Subcutaneous abdominal adipose tissue (tissue), 5 donors: ENCODE data around the gene CCR9.
"Not testable (repeated sequence)": the region's sequence is repeated elsewhere in the genome, so short reads cannot be mapped to it uniquely, and the experiment has no call there.

Experiments used
- H3K27ac ChIP-seq: one replicate; pipeline ENCODE4 v1.7.0; 2013; ENCODE audit warnings: low read depth, mild to moderate bottlenecking, inconsistent platforms, low read length, moderate library complexity
- H3K27me3 ChIP-seq, 5 donors: one replicate each; pipeline ENCODE4 v1.7.0; 2013; ENCODE audit warnings: low read length in 5 of 5, inconsistent platforms in 1 of 5; ENCODE audit not compliant: control insufficient read depth in 5 of 5, insufficient read depth in 4 of 5
- H3K36me3 ChIP-seq, 5 donors: one replicate each; pipeline ENCODE4 v1.7.0; 2013; ENCODE audit warnings: low read length in 5 of 5; ENCODE audit not compliant: control insufficient read depth in 5 of 5, insufficient read depth in 5 of 5
- H3K4me1 ChIP-seq, 5 donors: one replicate each; pipeline ENCODE4 v1.7.0; 2013; ENCODE audit warnings: low read length in 5 of 5, mild to moderate bottlenecking in 3 of 5, moderate library complexity in 1 of 5; ENCODE audit not compliant: control insufficient read depth in 5 of 5, insufficient read depth in 5 of 5
- H3K4me3 ChIP-seq, 5 donors: one replicate each; pipeline ENCODE4 v1.7.0; 2013; ENCODE audit warnings: low read length in 5 of 5, low read depth in 1 of 5
- H3K9ac ChIP-seq, 5 donors: one replicate each; pipeline ENCODE4 v1.7.0; 2013; ENCODE audit warnings: low read length in 5 of 5, mild to moderate bottlenecking in 4 of 5, moderate library complexity in 3 of 5
- H3K9me3 ChIP-seq, 5 donors: one replicate each; pipeline ENCODE4 v1.7.0; 2013; ENCODE audit warnings: low read length in 5 of 5; ENCODE audit not compliant: control insufficient read depth in 5 of 5
- donor health status: healthy.
- donor health status: healthy.
- donor health status: healthy.
- donor health status: healthy.
- donor health status: healthy.

Gene CCR9

GRCh38 chr3:45857024-45857423, 29.3 kb upstream of the CCR9 start:
- H3K9ac ChIP-seq, H3K27ac ChIP-seq, H3K36me3 ChIP-seq: not testable (repeated sequence)

GRCh38 chr3:45858809-45859543, 27.4 kb upstream of the CCR9 start:
- no peaks in the 10 kb centered on the region for H3K27me3 ChIP-seq
- H3K4me3 ChIP-seq = no peak overlapping the region
- no peaks in the 10 kb centered on the region for H3K4me1 ChIP-seq
- H3K9me3 ChIP-seq = peaks cover 6 to 10% (median 8%) of the 10 kb centered on the region in 5 donors
- H3K27ac ChIP-seq = no peak overlapping the region
- H3K36me3 ChIP-seq = no peaks in the 10 kb centered on the region
- H3K9ac ChIP-seq = no peak overlapping the region

More at GRCh38 chr3:45857024-45857423, 29.3 kb upstream of the CCR9 start:
- H3K9me3 ChIP-seq, H3K4me1 ChIP-seq, H3K4me3 ChIP-seq, H3K27me3 ChIP-seq: not testable (repeated sequence)

GRCh38 chr3:45860481-45860880, 25.9 kb upstream of the CCR9 start:
- Histone ChIP-seq H3K4me1 (peaks cover 0 to 4% (median 0%) of the 10 kb centered on the region in 5 donors), H3K36me3 (no peaks in the 10 kb centered on the region), H3K27me3 (no peaks in the 10 kb centered on the region), H3K9ac (no peak overlapping the region), H3K4me3 (no peak overlapping the region), H3K9me3 (peaks cover 6 to 10% (median 8%) of the 10 kb centered on the region in 5 donors), H3K27ac (no peak overlapping the region)

- H3K36me3 ChIP-seq = no peaks in the 10 kb centered on the region
- no peak overlapping the region for H3K9ac ChIP-seq
- no peaks in the 10 kb centered on the region for H3K27me3 ChIP-seq
- H3K4me3 ChIP-seq = no peak overlapping the region
- peaks cover 0 to 4% (median 0%) of the 10 kb centered on the region in 5 donors for H3K4me1 ChIP-seq
- no peak overlapping the region for H3K27ac ChIP-seq
- H3K9me3 ChIP-seq = peaks cover 6 to 10% (median 8%) of the 10 kb centered on the region in 5 donors
Observed at GRCh38 chr3:45861043-45861719, 25.2 kb upstream of the CCR9 start.

GRCh38 chr3:45864760-45865519, 21.4 kb upstream of the CCR9 start:
- Histone ChIP-seq H3K4me3 (no peak overlapping the region), H3K27ac (no peak overlapping the region), H3K4me1 (peaks cover 0 to 4% (median 0%) of the 10 kb centered on the region in 5 donors), H3K9ac (no peak overlapping the region), H3K36me3 (no peaks in the 10 kb centered on the region), H3K27me3 (no peaks in the 10 kb centered on the region), H3K9me3 (peaks cover 6 to 9% (median 7%) of the 10 kb centered on the region in 5 donors)

GRCh38 chr3:45865563-45865962, 20.8 kb upstream of the CCR9 start:
- no peaks in the 10 kb centered on the region for H3K27me3 ChIP-seq
- H3K9me3 ChIP-seq = peaks cover 6 to 9% (median 7%) of the 10 kb centered on the region in 5 donors
- no peak overlapping the region for H3K4me3 ChIP-seq
- no peak overlapping the region for H3K27ac ChIP-seq
- peaks cover 0 to 4% (median 0%) of the 10 kb centered on the region in 5 donors for H3K4me1 ChIP-seq
- H3K36me3 ChIP-seq = no peaks in the 10 kb centered on the region
- H3K9ac ChIP-seq = no peak overlapping the region

- H3K4me1 ChIP-seq = peaks cover 0 to 4% (median 0%) of the 10 kb centered on the region in 5 donors
- H3K4me3 ChIP-seq = no peak overlapping the region
- H3K9ac ChIP-seq = no peak overlapping the region
- no peaks in the 10 kb centered on the region for H3K36me3 ChIP-seq
- no peak overlapping the region for H3K27ac ChIP-seq
- H3K27me3 ChIP-seq = no peaks in the 10 kb centered on the region
- peaks cover 4 to 7% (median 5%) of the 10 kb centered on the region in 5 donors for H3K9me3 ChIP-seq
Observed at GRCh38 chr3:45868213-45868612, 18.1 kb upstream of the CCR9 start.

GRCh38 chr3:45868650-45869049, 17.7 kb upstream of the CCR9 start:
- H3K4me1 ChIP-seq = peaks cover 0 to 4% (median 0%) of the 10 kb centered on the region in 5 donors
- no peaks in the 10 kb centered on the region for H3K36me3 ChIP-seq
- no peak overlapping the region for H3K4me3 ChIP-seq
- H3K27ac ChIP-seq = no peak overlapping the region
- no peak overlapping the region for H3K9ac ChIP-seq
- no peaks in the 10 kb centered on the region for H3K27me3 ChIP-seq
- H3K9me3 ChIP-seq = peaks cover under 1 to 3% (median 2%) of the 10 kb centered on the region in 5 donors

GRCh38 chr3:45869638-45870037, 16.7 kb upstream of the CCR9 start:
- Histone ChIP-seq H3K9ac (no peak overlapping the region), H3K27me3 (no peaks in the 10 kb centered on the region), H3K36me3 (no peaks in the 10 kb centered on the region), H3K27ac (no peak overlapping the region), H3K4me1 (peaks cover 0 to 4% (median 0%) of the 10 kb centered on the region in 5 donors), H3K4me3 (no peak overlapping the region), H3K9me3 (peaks cover 0 to 4% (median 0%) of the 10 kb centered on the region in 5 donors)

GRCh38 chr3:45870099-45870498, 16.2 kb upstream of the CCR9 start:
- H3K4me1 ChIP-seq = peaks cover 0 to 2% (median 0%) of the 10 kb centered on the region in 5 donors
- no peak overlapping the region for H3K4me3 ChIP-seq
- no peaks in the 10 kb centered on the region for H3K36me3 ChIP-seq
- no peak overlapping the region for H3K9ac ChIP-seq
- H3K27ac ChIP-seq = no peak overlapping the region
- no peaks in the 10 kb centered on the region for H3K27me3 ChIP-seq
- H3K9me3 ChIP-seq = peaks cover 0 to 4% (median 0%) of the 10 kb centered on the region in 5 donors
